ENCODE measurements around the gene CX3CR1. TPM values are rescaled to one million over a fixed set of nuclear protein-coding genes. Genes with fewer than 3 reads are reported as not detected.

CX3CR1 gene
- polyA plus RNA-seq, 1 donor from 2014 or later, result not detected

DNA sequence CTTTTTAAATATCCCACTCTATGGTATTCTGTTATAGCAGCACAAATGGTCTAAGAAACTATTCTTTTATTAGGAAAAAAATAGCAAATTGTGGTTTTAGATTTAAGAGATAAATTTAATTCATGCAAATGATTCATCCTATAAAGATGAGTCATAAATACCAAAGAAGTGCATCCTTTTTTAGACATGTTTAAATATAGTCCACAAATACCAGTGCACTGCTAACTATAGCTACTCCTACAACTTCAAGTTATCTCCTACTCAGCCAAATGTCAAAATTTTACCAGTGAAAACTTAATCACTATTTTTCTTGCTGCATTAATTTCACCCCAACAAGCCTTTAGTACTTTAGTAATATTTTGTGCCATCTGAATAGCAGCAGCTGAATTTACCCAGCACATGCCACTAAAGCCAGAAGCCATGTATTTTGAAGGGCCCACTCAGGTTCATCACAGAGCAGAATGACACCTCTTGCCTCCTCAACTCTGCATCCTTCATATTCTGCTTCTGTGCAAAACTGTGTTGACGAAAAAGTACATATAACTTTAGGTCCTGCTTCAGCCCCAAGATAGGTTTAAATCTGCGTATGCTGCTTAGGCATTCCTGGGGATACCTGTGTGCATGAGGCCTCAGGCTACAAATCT, 24.9 kb downstream of the CX3CR1 start:
- H3K9me3 ChIP-seq (ENCODE audit: low read length), result no peaks in the 10 kb centered on the region
- TF ChIP-seq POLR2AphosphoS5 (IDR thresholded peaks at IDR 0.05) (no peak), MXI1 (conservative IDR thresholded peaks at IDR 0.05; ENCODE audit: poor library complexity, severe bottlenecking) (no peak), TAF1 (IDR thresholded peaks at IDR 0.05; ENCODE audit: low read depth) (no peak), EZH2 (IDR thresholded peaks at IDR 0.05; ENCODE audit: borderline replicate concordance, insufficient read depth, low read length, poor library complexity, severe bottlenecking) (no peak), SMC3 (conservative IDR thresholded peaks at IDR 0.05; ENCODE audit: poor library complexity) (no peak), EP300 (conservative IDR thresholded peaks at IDR 0.05; ENCODE audit: poor library complexity, severe bottlenecking) (no peak), RAD21 (conservative IDR thresholded peaks at IDR 0.05) (no peak)
- TF ChIP-seq, protein P1, sequence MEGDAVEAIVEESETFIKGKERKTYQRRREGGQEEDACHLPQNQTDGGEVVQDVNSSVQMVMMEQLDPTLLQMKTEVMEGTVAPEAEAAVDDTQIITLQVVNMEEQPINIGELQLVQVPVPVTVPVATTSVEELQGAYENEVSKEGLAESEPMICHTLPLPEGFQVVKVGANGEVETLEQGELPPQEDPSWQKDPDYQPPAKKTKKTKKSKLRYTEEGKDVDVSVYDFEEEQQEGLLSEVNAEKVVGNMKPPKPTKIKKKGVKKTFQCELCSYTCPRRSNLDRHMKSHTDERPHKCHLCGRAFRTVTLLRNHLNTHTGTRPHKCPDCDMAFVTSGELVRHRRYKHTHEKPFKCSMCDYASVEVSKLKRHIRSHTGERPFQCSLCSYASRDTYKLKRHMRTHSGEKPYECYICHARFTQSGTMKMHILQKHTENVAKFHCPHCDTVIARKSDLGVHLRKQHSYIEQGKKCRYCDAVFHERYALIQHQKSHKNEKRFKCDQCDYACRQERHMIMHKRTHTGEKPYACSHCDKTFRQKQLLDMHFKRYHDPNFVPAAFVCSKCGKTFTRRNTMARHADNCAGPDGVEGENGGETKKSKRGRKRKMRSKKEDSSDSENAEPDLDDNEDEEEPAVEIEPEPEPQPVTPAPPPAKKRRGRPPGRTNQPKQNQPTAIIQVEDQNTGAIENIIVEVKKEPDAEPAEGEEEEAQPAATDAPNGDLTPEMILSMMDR (IDR thresholded peaks at IDR 0.05; ENCODE audit: poor library complexity, severe bottlenecking), result no peak
- TF ChIP-seq, protein P2, sequence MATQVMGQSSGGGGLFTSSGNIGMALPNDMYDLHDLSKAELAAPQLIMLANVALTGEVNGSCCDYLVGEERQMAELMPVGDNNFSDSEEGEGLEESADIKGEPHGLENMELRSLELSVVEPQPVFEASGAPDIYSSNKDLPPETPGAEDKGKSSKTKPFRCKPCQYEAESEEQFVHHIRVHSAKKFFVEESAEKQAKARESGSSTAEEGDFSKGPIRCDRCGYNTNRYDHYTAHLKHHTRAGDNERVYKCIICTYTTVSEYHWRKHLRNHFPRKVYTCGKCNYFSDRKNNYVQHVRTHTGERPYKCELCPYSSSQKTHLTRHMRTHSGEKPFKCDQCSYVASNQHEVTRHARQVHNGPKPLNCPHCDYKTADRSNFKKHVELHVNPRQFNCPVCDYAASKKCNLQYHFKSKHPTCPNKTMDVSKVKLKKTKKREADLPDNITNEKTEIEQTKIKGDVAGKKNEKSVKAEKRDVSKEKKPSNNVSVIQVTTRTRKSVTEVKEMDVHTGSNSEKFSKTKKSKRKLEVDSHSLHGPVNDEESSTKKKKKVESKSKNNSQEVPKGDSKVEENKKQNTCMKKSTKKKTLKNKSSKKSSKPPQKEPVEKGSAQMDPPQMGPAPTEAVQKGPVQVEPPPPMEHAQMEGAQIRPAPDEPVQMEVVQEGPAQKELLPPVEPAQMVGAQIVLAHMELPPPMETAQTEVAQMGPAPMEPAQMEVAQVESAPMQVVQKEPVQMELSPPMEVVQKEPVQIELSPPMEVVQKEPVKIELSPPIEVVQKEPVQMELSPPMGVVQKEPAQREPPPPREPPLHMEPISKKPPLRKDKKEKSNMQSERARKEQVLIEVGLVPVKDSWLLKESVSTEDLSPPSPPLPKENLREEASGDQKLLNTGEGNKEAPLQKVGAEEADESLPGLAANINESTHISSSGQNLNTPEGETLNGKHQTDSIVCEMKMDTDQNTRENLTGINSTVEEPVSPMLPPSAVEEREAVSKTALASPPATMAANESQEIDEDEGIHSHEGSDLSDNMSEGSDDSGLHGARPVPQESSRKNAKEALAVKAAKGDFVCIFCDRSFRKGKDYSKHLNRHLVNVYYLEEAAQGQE (IDR thresholded peaks at IDR 0.05; ENCODE audit: borderline replicate concordance), result no peak
- H4K20me1 ChIP-seq (ENCODE audit: insufficient read depth), result no peaks in the 10 kb centered on the region
- H2AFZ ChIP-seq (ENCODE audit: low read depth, low read length), result no peak overlapping the region
- no peaks in the 10 kb centered on the region for H3K27me3 ChIP-seq (ENCODE audit: insufficient read depth, low read depth, low read length)
- no peaks in the 10 kb centered on the region for H3F3A ChIP-seq (ENCODE audit: insufficient read depth, low read length, poor library complexity, severe bottlenecking)
- no peaks in the 10 kb centered on the region for H3K79me2 ChIP-seq (replicated peaks; ENCODE audit: insufficient read depth, low read length)
- H3K36me3 ChIP-seq (ENCODE audit: insufficient read depth, low read length), result no peaks in the 10 kb centered on the region
- no peak overlapping the region for H3K4me3 ChIP-seq (ENCODE audit: low read length)
- no peak overlapping the region for H3K27ac ChIP-seq (ENCODE audit: low read length)
- H3K9me2 ChIP-seq (ENCODE audit: insufficient read depth, low read length), result no peaks in the 10 kb centered on the region
- H3K4me2 ChIP-seq (ENCODE audit: low read length), result no peak overlapping the region
- no peak overlapping the region for H3K9ac ChIP-seq (ENCODE audit: low read length)

DNA sequence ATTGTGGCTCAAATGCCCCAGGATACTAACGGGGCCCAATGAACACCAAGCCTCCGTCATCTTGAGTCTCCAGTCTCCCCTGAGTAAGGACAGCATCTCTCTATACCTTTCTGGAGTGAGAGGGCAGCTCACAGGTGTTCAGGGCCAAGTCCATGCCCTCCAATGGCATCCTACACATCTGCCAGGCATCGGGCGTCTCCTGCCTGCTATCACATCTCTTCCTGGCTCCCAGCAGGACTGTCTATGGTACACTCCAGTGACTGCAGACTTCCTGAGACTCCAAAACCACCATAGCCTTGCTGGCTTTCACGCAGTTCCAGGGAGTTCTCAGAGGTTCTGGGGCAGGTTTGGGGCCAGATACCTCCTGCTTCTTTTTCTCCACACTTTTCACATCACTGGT, 28.3 kb downstream of the CX3CR1 start:
- Histone ChIP-seq H3K27ac (ENCODE audit: low read length) (no peak overlapping the region), H3K27me3 (ENCODE audit: insufficient read depth, low read depth, low read length) (no peaks in the 10 kb centered on the region), H3K4me2 (ENCODE audit: low read length) (no peak overlapping the region), H3K79me2 (replicated peaks; ENCODE audit: insufficient read depth, low read length) (no peaks in the 10 kb centered on the region), H4K20me1 (ENCODE audit: insufficient read depth) (no peaks in the 10 kb centered on the region), H3K36me3 (ENCODE audit: insufficient read depth, low read length) (no peaks in the 10 kb centered on the region), H3F3A (ENCODE audit: insufficient read depth, low read length, poor library complexity, severe bottlenecking) (no peaks in the 10 kb centered on the region), H3K4me3 (ENCODE audit: low read length) (no peak overlapping the region), H3K9me2 (ENCODE audit: insufficient read depth, low read length) (no peaks in the 10 kb centered on the region), H3K9me3 (ENCODE audit: low read length) (no peaks in the 10 kb centered on the region), H3K9ac (ENCODE audit: low read length) (no peak overlapping the region), H2AFZ (ENCODE audit: low read depth, low read length) (no peak overlapping the region)
- TF ChIP-seq SMC3 (conservative IDR thresholded peaks at IDR 0.05; ENCODE audit: poor library complexity), result no peak
- no peak for TF ChIP-seq EP300 (conservative IDR thresholded peaks at IDR 0.05; ENCODE audit: poor library complexity, severe bottlenecking)
- no peak for TF ChIP-seq POLR2AphosphoS5 (IDR thresholded peaks at IDR 0.05)
- TF ChIP-seq RAD21 (conservative IDR thresholded peaks at IDR 0.05), result no peak
- TF ChIP-seq, protein P2 (IDR thresholded peaks at IDR 0.05; ENCODE audit: borderline replicate concordance), result no peak
- TF ChIP-seq, protein P1 (IDR thresholded peaks at IDR 0.05; ENCODE audit: poor library complexity, severe bottlenecking), result no peak
- no peak for TF ChIP-seq MXI1 (conservative IDR thresholded peaks at IDR 0.05; ENCODE audit: poor library complexity, severe bottlenecking)
- TF ChIP-seq EZH2 (IDR thresholded peaks at IDR 0.05; ENCODE audit: borderline replicate concordance, insufficient read depth, low read length, poor library complexity, severe bottlenecking), result no peak

Data from neural cell (in vitro differentiated cells).